ENCODE measurements around the gene TPCN1. TPM values are rescaled to one million over a fixed set of nuclear protein-coding genes. Genes with fewer than 3 reads are reported as not detected.

The TPCN1 gene
- total and polyA plus RNA-seq, 2 of the 13 experiments (the other 11 are each of a cell fraction or from before 2014, with no cell fraction given), result 8.0 to 26.8 TPM

DNA sequence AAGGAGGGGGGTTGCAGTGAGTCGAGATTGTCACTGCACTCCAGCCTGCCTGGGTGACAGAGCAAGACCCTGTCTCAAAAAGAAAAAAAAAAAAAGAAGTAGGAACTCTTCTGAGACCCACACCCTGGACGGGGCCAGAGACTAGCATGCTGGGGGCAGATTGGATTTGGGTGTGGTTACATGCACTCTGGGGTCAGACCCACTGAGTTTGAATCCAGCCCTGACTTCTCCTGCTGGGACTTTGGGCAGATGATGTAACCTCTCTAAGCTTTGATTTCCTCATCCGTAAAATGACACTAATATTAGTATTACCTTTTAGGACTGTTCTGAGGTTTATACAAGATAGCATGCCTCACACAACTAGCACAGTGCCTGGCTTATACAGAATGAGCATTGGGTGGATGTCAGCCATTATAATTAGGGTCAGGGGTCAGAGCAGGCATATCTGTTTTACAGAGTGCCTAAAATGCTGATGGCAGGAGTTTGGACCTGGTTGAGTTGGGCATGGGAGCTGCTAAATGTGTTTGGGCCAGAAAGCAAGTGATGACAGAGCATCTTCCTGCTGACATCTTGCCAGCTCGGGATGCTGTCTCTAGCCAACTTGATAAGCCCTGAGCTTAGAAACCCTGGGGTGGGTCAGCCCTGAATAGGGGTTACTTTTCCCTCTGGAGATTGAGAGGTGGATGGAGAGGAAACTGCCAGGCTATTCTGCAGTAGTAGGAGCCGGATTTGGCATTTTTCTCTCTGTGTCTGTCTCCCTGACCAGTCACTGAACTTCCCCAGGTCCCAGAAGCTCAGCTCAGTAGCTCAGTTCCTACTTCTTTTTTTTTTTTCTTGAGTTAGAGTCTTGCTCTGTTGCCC lies 15.5 kb downstream of the TPCN1 start:
- intact Hi-C loops (cut with micrococcal nuclease; ENCODE audit: unreplicated experiment) (no loop called here), in situ Hi-C loops (cut with HindIII; ENCODE audit: extremely low pct_ligation_motif_present, low pct_unique_long_range_greater_than_20kb) (no loop called here)
- H2AFZ ChIP-seq (ENCODE audit: low read length), result no peak overlapping the region
- no peak overlapping the region for H3K4me2 ChIP-seq (ENCODE audit: low read depth, low read length)
- CTCF ChIA-PET (ENCODE audit: low intra/inter-chr PET ratio, low total read pairs), result no interaction called here
- peaks cover 7 to 11% of the 10 kb centered on the region in 2 experiments; a peak in 4 of 5 replicates for H3K36me3 ChIP-seq (replicated peaks in 1 of 2; ENCODE audit: control insufficient read depth in 1 of 2, insufficient read depth in 2 of 2, low read length in 2 of 2)
- no peak for FAIRE-seq
- no peaks in the 10 kb centered on the region for H4K20me1 ChIP-seq (ENCODE audit: insufficient read depth, low read length)
- ATAC-seq, result no peak
- no peaks in the 10 kb centered on the region for H3K27me3 ChIP-seq (ENCODE audit: control insufficient read depth in 1 of 2, insufficient read depth in 2 of 2, low read length in 2 of 2)
- BruUV-seq (replicated peaks), result no TSS peak
- no peaks in the 10 kb centered on the region for H3K9me3 ChIP-seq (ENCODE audit: low read length)
- H3K4me3 ChIP-seq (replicated peaks in 1 of 3; ENCODE audit: insufficient read depth in 1 of 3, low read depth in 2 of 3, low read length in 3 of 3), result no peak overlapping the region
- no peak for DNase-seq (ENCODE audit: low spot score)
- no peak overlapping the region for H3K9ac ChIP-seq (ENCODE audit: insufficient read depth, low read depth, low read length)
- POLR2A ChIA-PET, result interaction anchor here (3.7 kb wide), 1 partner anchor 15 kb away, joined by 17 read pairs; the partner anchor contains the start of gene TPCN1
- 80% methylated on average over 5 of the region's 5 CpGs for WGBS (ENCODE audit: low lambda C conversion rate)
- H3K4me1 ChIP-seq (ENCODE audit: insufficient read depth, low read length), result peaks cover 52% of the 10 kb centered on the region
- H3K27ac ChIP-seq (ENCODE audit: extremely low read length, insufficient read depth, low read length), result no peak overlapping the region
- TF ChIP-seq NR2C2 (CRISPR knock-in tag; IDR thresholded peaks at IDR 0.05; ENCODE audit: borderline replicate concordance) (0 out of 2 replicates have a peak, but pooled peaks have one; percentile 14), CEBPB (IDR thresholded peaks at IDR 0.05; ENCODE audit: borderline replicate concordance, low read depth, low read length) (peak; percentile 21; the same call in 1 of the 2 replicates), MAFK (conservative IDR thresholded peaks at IDR 0.05 in 1 of 2, IDR thresholded peaks at IDR 0.05 in 1 of 2; ENCODE audit: low read length in 2 of 2) (peak in 1 of 2 experiments; percentile 18; a peak in 1 of 4 replicates), RAD51 (IDR thresholded peaks at IDR 0.05; ENCODE audit: borderline replicate concordance) (no peak)
- no peaks in the 10 kb centered on the region for H3K79me2 ChIP-seq (ENCODE audit: insufficient read depth, low read length)

DNA sequence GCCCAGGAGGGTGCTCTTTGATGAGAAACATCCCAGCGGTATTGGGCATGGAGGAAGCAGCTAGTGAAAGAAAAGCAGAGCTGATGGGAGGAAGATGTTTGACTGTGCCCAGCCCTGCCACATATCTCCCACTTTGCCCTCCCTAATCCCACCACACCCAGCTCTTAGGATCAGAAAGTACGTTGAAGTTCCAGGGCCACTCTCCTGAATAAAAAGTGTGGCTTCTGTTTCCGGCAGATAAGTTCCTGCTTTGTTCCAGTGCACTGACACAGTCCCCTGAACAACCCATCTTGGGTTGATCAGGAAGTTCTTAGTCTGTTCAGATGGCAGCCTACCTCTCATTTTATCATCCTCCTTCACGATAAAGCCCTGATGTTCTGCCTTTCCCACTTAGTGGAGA lies 16.5 kb downstream of the TPCN1 start:
- POLR2A ChIA-PET, result interaction anchor here (2.3 to 3.7 kb wide), 2 partner anchors 7 to 16 kb away, joined by 7 to 17 read pairs; partner anchors contain the start of gene TPCN1
- no peak overlapping the region for H3K4me2 ChIP-seq (ENCODE audit: low read depth, low read length)
- no peaks in the 10 kb centered on the region for H3K79me2 ChIP-seq (ENCODE audit: insufficient read depth, low read length)
- TF ChIP-seq ZNF274 (CRISPR knock-in tag; IDR thresholded peaks at IDR 0.05), result no peak
- no peak for TF ChIP-seq ZNF607 (CRISPR knock-in tag; IDR thresholded peaks at IDR 0.05; ENCODE audit: borderline replicate concordance)
- TF ChIP-seq ZFP36L2 (CRISPR knock-in tag; IDR thresholded peaks at IDR 0.05), result no peak
- TF ChIP-seq KLF6 (CRISPR knock-in tag; IDR thresholded peaks at IDR 0.05), result no peak
- TF ChIP-seq ZSCAN12 (CRISPR knock-in tag; IDR thresholded peaks at IDR 0.05), result no peak
- TF ChIP-seq ZNF251 (CRISPR knock-in tag; IDR thresholded peaks at IDR 0.05), result no peak

More for the DNA sequence above, 16.5 kb downstream of the TPCN1 start:
- CTCF ChIA-PET (ENCODE audit: low intra/inter-chr PET ratio, low total read pairs), result no interaction called here
- H3K4me3 ChIP-seq (replicated peaks in 1 of 3; ENCODE audit: insufficient read depth in 1 of 3, low read depth in 2 of 3, low read length in 3 of 3), result no peak overlapping the region
- H3K36me3 ChIP-seq (replicated peaks in 1 of 2; ENCODE audit: control insufficient read depth in 1 of 2, insufficient read depth in 2 of 2, low read length in 2 of 2), result peaks cover 2 to 5% of the 10 kb centered on the region in 2 experiments; a peak in 4 of 5 replicates
- 100% methylated on average over 4 of the region's 4 CpGs for WGBS (ENCODE audit: low lambda C conversion rate)
- H2AFZ ChIP-seq (ENCODE audit: low read length), result no peak overlapping the region
- FAIRE-seq (no peak), ATAC-seq (no peak), DNase-seq (ENCODE audit: low spot score) (no peak)
- no peak overlapping the region for H3K27ac ChIP-seq (ENCODE audit: extremely low read length, insufficient read depth, low read length)
- peaks cover 53% of the 10 kb centered on the region for H3K4me1 ChIP-seq (ENCODE audit: insufficient read depth, low read length)
- H3K9me3 ChIP-seq (ENCODE audit: low read length), result no peaks in the 10 kb centered on the region
- no peaks in the 10 kb centered on the region for H4K20me1 ChIP-seq (ENCODE audit: insufficient read depth, low read length)
- in situ Hi-C loops (cut with HindIII; ENCODE audit: extremely low pct_ligation_motif_present, low pct_unique_long_range_greater_than_20kb), result no loop called here
- no peaks in the 10 kb centered on the region for H3K27me3 ChIP-seq (ENCODE audit: control insufficient read depth in 1 of 2, insufficient read depth in 2 of 2, low read length in 2 of 2)
- no peak overlapping the region for H3K9ac ChIP-seq (ENCODE audit: insufficient read depth, low read depth, low read length)
- intact Hi-C loops (cut with micrococcal nuclease; ENCODE audit: unreplicated experiment), result no loop called here
- no TSS peak for BruUV-seq (replicated peaks)
